WTC11 (cell line): Measurements from ENCODE around the gene B4GALT2. TPM values are rescaled to one million over a fixed set of nuclear protein-coding genes. Genes with fewer than 3 reads are reported as not detected.

Experiments used
- ATAC-seq: fragments of 200-7000 bp; cut with Tn5 transposase; 2 replicates; pipeline ENCODE4 v1.10.0; 2021; ENCODE audit warnings: mild to moderate bottlenecking, moderate library complexity
- CTCF ChIA-PET: fragments of 300-600 bp; sonication (Branson Sonifier 250); formaldehyde crosslinking; loops from one replicate; lab custom pipeline; 2021; ENCODE audit warnings: antibody characterized with exemption; lab: Charles Lee
- POLR2A ChIA-PET: fragments of 350-600 bp; sonication (Branson Sonifier 250); formaldehyde crosslinking; loops from one replicate; lab custom pipeline; 2021; ENCODE audit warnings: antibody characterized with exemption; lab: Charles Lee
- DNase-seq: peaks from one replicate; pipeline ENCODE4 v3.0.0; 2021; ENCODE audit warnings: low spot score
- H3K27ac Mint-ChIP-seq: 2 replicates; pipeline ENCODE4 v1.8.0; 2021; ENCODE audit warnings: mixed read lengths
- H3K27me3 Mint-ChIP-seq: 2 replicates; pipeline ENCODE4 v1.8.0; 2021; ENCODE audit warnings: low read depth, mild to moderate bottlenecking, moderate library complexity, mixed read lengths
- H3K36me3 Mint-ChIP-seq: 2 replicates; pipeline ENCODE4 v1.8.0; 2021; ENCODE audit warnings: mixed read lengths
- H3K4me1 Mint-ChIP-seq: 2 replicates; pipeline ENCODE4 v1.8.0; 2022; ENCODE audit warnings: mixed read lengths
- H3K4me3 Mint-ChIP-seq: 2 replicates; pipeline ENCODE4 v1.8.0; 2021; ENCODE audit warnings: mild to moderate bottlenecking, moderate library complexity, mixed read lengths
- H3K9me3 Mint-ChIP-seq: 2 replicates; pipeline ENCODE4 v1.8.0; 2021; ENCODE audit warnings: mixed read lengths
- ATF2 ChIP-seq: sonication (generic); formaldehyde crosslinking; IDR thresholded peaks from 2 replicates; pipeline ENCODE4 v1.8.1; 2022; ENCODE audit warnings: low read depth, missing genetic modification reagents, borderline replicate concordance
- GABPB1 ChIP-seq: sonication (generic); formaldehyde crosslinking; IDR thresholded peaks from 2 replicates; pipeline ENCODE4 v1.8.1; 2023; ENCODE audit warnings: mild to moderate bottlenecking, missing genetic modification reagents
- GTF2I ChIP-seq: fragments of 250-450 bp; sonication (Bioruptor Pico); conservative IDR thresholded peaks from 2 replicates; pipeline ENCODE4 v1.4.0; 2021; ENCODE audit warnings: mild to moderate bottlenecking
- JUN ChIP-seq: sonication (generic); formaldehyde crosslinking; IDR thresholded peaks from 2 replicates; pipeline ENCODE4 v1.8.0; 2023; ENCODE audit warnings: mild to moderate bottlenecking, missing genetic modification reagents
- MAX ChIP-seq: sonication (generic); formaldehyde crosslinking; IDR thresholded peaks from 2 replicates; pipeline ENCODE4 v1.8.0; 2022; ENCODE audit warnings: mild to moderate bottlenecking, missing genetic modification reagents
- NR3C1 ChIP-seq: sonication (generic); formaldehyde crosslinking; conservative IDR thresholded peaks from 2 replicates; pipeline ENCODE4 v1.8.1; 2023; ENCODE audit warnings: low read depth, mild to moderate bottlenecking, missing genetic modification reagents
- PRDM15 ChIP-seq: sonication (generic); formaldehyde crosslinking; IDR thresholded peaks from 2 replicates; pipeline ENCODE4 v1.8.0; 2022; ENCODE audit warnings: missing genetic modification reagents
- SMAD4 ChIP-seq: sonication (generic); formaldehyde crosslinking; IDR thresholded peaks from 2 replicates; pipeline ENCODE4 v1.8.0; 2022; ENCODE audit warnings: mild to moderate bottlenecking, missing genetic modification reagents
- SOX15 ChIP-seq: fragments of 250-450 bp; sonication (Bioruptor Pico); IDR thresholded peaks from 2 replicates; pipeline ENCODE4 v1.9.0; 2021; ENCODE audit warnings: mild to moderate bottlenecking
- ZBTB21 ChIP-seq: sonication (generic); formaldehyde crosslinking; IDR thresholded peaks from 2 replicates; pipeline ENCODE4 v1.8.1; 2023; ENCODE audit warnings: mild to moderate bottlenecking, missing genetic modification reagents, borderline replicate concordance
- ZNF281 ChIP-seq: sonication (generic); formaldehyde crosslinking; IDR thresholded peaks from 2 replicates; pipeline ENCODE4 v1.8.0; 2023; ENCODE audit warnings: mild to moderate bottlenecking, missing genetic modification reagents
- ZNF512 ChIP-seq: sonication (generic); formaldehyde crosslinking; IDR thresholded peaks from 2 replicates; pipeline ENCODE4 v1.8.1; 2022; ENCODE audit warnings: missing genetic modification reagents, borderline replicate concordance
- total RNA-seq: library from RNA; stranded (reverse); gene quantifications from 3 replicates; pipeline ENCODE4 v1.2.3, GENCODE V29; 2021

Gene B4GALT2
- total RNA-seq, 1 experiment from 2014 or later, result 66.7 TPM

- Mint-ChIP-seq H3K4me3 (peak overlapping the region; percentile 89), H3K9me3 (no peaks in the 10 kb centered on the region), H3K27me3 (no peaks in the 10 kb centered on the region), H3K36me3 (peaks cover 36% of the 10 kb centered on the region), H3K4me1 (peaks cover 42% of the 10 kb centered on the region), H3K27ac (peak overlapping the region; percentile 41; the same call in 1 of the 2 replicates)
- peak; percentile 70 for TF ChIP-seq PRDM15
- 0 out of 2 replicates have a peak, but pooled peaks have one; percentile 1 for TF ChIP-seq JUN (CRISPR knock-in tag)
- no peak for TF ChIP-seq ZBTB21 (CRISPR knock-in tag)
- POLR2A ChIA-PET, result interaction anchor here (0.7 to 2.3 kb wide), 7 partner anchors 17 to 211 kb away, joined by 3 to 13 read pairs (median 4); partner anchors contain the start of genes ARTN, CCDC24 and SLC6A9
- CTCF ChIA-PET, result interaction anchor here (0.6 to 2.9 kb wide), 11 partner anchors 13 to 264 kb away, joined by 3 to 23 read pairs (median 4); partner anchors contain the start of genes ARTN and IPO13
- ATAC-seq (no peak), DNase-seq (peak; percentile 58)
These were observed 3.6 kb upstream of the B4GALT2 start for GRCh38 chr1:43975249-43975961.

- DNase-seq (no peak), ATAC-seq (no peak)
- Mint-ChIP-seq H3K27me3 (no peaks in the 10 kb centered on the region), H3K9me3 (no peaks in the 10 kb centered on the region), H3K4me1 (peaks cover 41% of the 10 kb centered on the region), H3K36me3 (peaks cover 36% of the 10 kb centered on the region), H3K4me3 (peak overlapping the region; percentile 89), H3K27ac (no peak overlapping the region)
- ChIA-PET POLR2A (interaction anchor here (0.7 to 2.3 kb wide), 2 partner anchors 43 to 56 kb away, joined by 3 to 6 read pairs; partner anchors contain the start of genes ARTN and SLC6A9), CTCF (interaction anchor here (1.0 to 2.6 kb wide), 4 partner anchors 12 to 212 kb away, joined by 3 to 14 read pairs (median 4); no protein-coding TSS in a partner anchor)
- TF ChIP-seq SMAD4 (CRISPR knock-in tag) (no peak), SOX15 (CRISPR knock-in tag) (no peak), ZNF512 (CRISPR knock-in tag) (no peak), ZNF281 (CRISPR knock-in tag) (no peak), NR3C1 (CRISPR knock-in tag) (no peak), GABPB1 (no peak), JUN (CRISPR knock-in tag) (no peak), GTF2I (CRISPR knock-in tag) (no peak), MAX (no peak), ATF2 (CRISPR knock-in tag) (no peak)
These were observed 3.0 kb upstream of the B4GALT2 start for GRCh38 chr1:43976045-43976444.
